Tibial nerve (tissue), 4 donors: ENCODE data around the gene CD300LB. TPM values are rescaled to one million over a fixed set of nuclear protein-coding genes. Genes with fewer than 3 reads are reported as not detected.
"Not testable (repeated sequence)": the region's sequence is repeated elsewhere in the genome, so short reads cannot be mapped to it uniquely, and the experiment has no call there.

Experiments used
- DNase-seq, 2 donors: peaks; one replicate each; pipeline ENCODE4 v3.0.0-alpha.2; 2019; ENCODE audit warnings: low spot score in 2 of 2
- H3K27ac ChIP-seq, 4 donors: fragments of 200-600 bp; sonication (generic) in 3 of 4; one replicate each; pipeline ENCODE4 v1.5.1; 2017 to 2019; ENCODE audit warnings: mild to moderate bottlenecking in 1 of 4
- H3K27me3 ChIP-seq, 2 donors: fragments of 200-600 bp; sonication (generic) in 1 of 2; one replicate each; pipeline versions ENCODE4 v1.5.1 to v1.6.0; 2017 to 2019
- H3K36me3 ChIP-seq, 3 donors: fragments of 200-600 bp; sonication (generic); one replicate each; pipeline ENCODE4 v1.5.1; 2018 to 2019
- H3K4me1 ChIP-seq, 4 donors: fragments of 200-600 bp; sonication (generic) in 3 of 4; one replicate each; pipeline ENCODE4 v1.5.1; 2017 to 2019
- H3K4me3 ChIP-seq, 4 donors: fragments of 200-600 bp; sonication (generic) in 3 of 4; one replicate each; pipeline ENCODE4 v1.5.1; 2017 to 2019; ENCODE audit warnings: mild to moderate bottlenecking in 1 of 4, moderate library complexity in 1 of 4
- H3K9me3 ChIP-seq, 4 donors: fragments of 200-600 bp; sonication (generic) in 3 of 4; one replicate each; pipeline ENCODE4 v1.5.1; 2017 to 2019
- CTCF ChIP-seq, 5 experiments: fragments of 200-600 bp in 3 of 5; fragments of 450-650 bp in 2 of 5; sonication (generic) in 3 of 5; IDR thresholded peaks; one replicate each; pipeline ENCODE4 v1.5.1; 2016 to 2019; ENCODE audit warnings: antibody characterized with exemption in 5 of 5, mild to moderate bottlenecking in 3 of 5, moderate library complexity in 2 of 5
- EP300 ChIP-seq, 2 donors: sonication (generic); formaldehyde crosslinking; IDR thresholded peaks; one replicate each; pipeline ENCODE4 v1.6.1; 2017; ENCODE audit warnings: antibody characterized with exemption in 2 of 2, mild to moderate bottlenecking in 1 of 2
- POLR2A ChIP-seq, 2 donors: fragments of 450-650 bp; IDR thresholded peaks; one replicate each; pipeline ENCODE4 v1.6.1; 2017; ENCODE audit warnings: antibody characterized with exemption in 2 of 2, mild to moderate bottlenecking in 2 of 2, moderate library complexity in 2 of 2
- WGBS, 2 donors: methylation state at CpG; one replicate each; pipeline ENCODE4 v1.1.5; 2018; 5-methylcytosine and 5-hydroxymethylcytosine counted together
- total RNA-seq, 4 donors: library from RNA; depleted of rRNA; stranded (reverse); fragments of >200 nt; gene quantifications; one replicate each; pipeline ENCODE4 v1.1.0, GENCODE V29; 2016

The CD300LB gene
- total RNA-seq, 4 donors from 2014 or later: 0.21 to 0.44 TPM; not detected in 2

- H3K36me3 ChIP-seq: no peaks in the 10 kb centered on the region
- no peak overlapping the region for H3K27ac ChIP-seq
- TF ChIP-seq POLR2A (IDR thresholded peaks at IDR 0.05) (no peak), CTCF (IDR thresholded peaks at IDR 0.05) (no peak), EP300 (IDR thresholded peaks at IDR 0.05) (no peak)
- DNase-seq: no peak
- no peaks in the 10 kb centered on the region for H3K4me1 ChIP-seq
- no peaks in the 10 kb centered on the region for H3K27me3 ChIP-seq
- H3K9me3 ChIP-seq: no peaks in the 10 kb centered on the region
- H3K4me3 ChIP-seq: no peak overlapping the region
These were observed 23.1 kb downstream of the CD300LB start for GRCh38 chr17:74508156-74508555.

- not testable (repeated sequence) for H3K9me3 ChIP-seq, H3K36me3 ChIP-seq, H3K27ac ChIP-seq, H3K4me3 ChIP-seq, H3K4me1 ChIP-seq, H3K27me3 ChIP-seq
- peak in 1 of 2 donors; percentile 38 for DNase-seq
- 55 to 63% methylated on average over 5 of the region's 5 CpGs for WGBS, 2 donors
These were observed 27.3 kb downstream of the CD300LB start for GRCh38 chr17:74503949-74504348.

- Histone ChIP-seq H3K27me3 (no peaks in the 10 kb centered on the region), H3K4me1 (no peaks in the 10 kb centered on the region), H3K9me3 (no peaks in the 10 kb centered on the region), H3K36me3 (no peaks in the 10 kb centered on the region), H3K4me3 (no peak overlapping the region), H3K27ac (no peak overlapping the region)
- TF ChIP-seq CTCF (IDR thresholded peaks at IDR 0.05) (no peak), POLR2A (IDR thresholded peaks at IDR 0.05) (no peak), EP300 (IDR thresholded peaks at IDR 0.05) (no peak)
- no peak for DNase-seq
- 70 to 79% methylated on average over 6 of the region's 6 CpGs for WGBS, 2 donors
These were observed 28.4 kb downstream of the CD300LB start for GRCh38 chr17:74502861-74503260.

- Histone ChIP-seq H3K4me3 (no peak overlapping the region), H3K4me1 (no peaks in the 10 kb centered on the region), H3K27ac (no peak overlapping the region), H3K27me3 (no peaks in the 10 kb centered on the region), H3K36me3 (no peaks in the 10 kb centered on the region), H3K9me3 (no peaks in the 10 kb centered on the region)
- WGBS, 2 donors: 77 to 80% methylated on average over 3 of the region's 3 CpGs
- DNase-seq: no peak
- TF ChIP-seq CTCF (IDR thresholded peaks at IDR 0.05) (no peak), EP300 (IDR thresholded peaks at IDR 0.05) (no peak), POLR2A (IDR thresholded peaks at IDR 0.05) (no peak)
These were observed 31.3 kb downstream of the CD300LB start for GRCh38 chr17:74499992-74500391.

GRCh38 chr17:74497471-74497870 lies 33.8 kb downstream of the CD300LB start:
- no peaks in the 10 kb centered on the region for H3K36me3 ChIP-seq
- H3K4me1 ChIP-seq: no peaks in the 10 kb centered on the region
- no peak for DNase-seq
- TF ChIP-seq POLR2A (IDR thresholded peaks at IDR 0.05) (no peak), EP300 (IDR thresholded peaks at IDR 0.05) (no peak), CTCF (IDR thresholded peaks at IDR 0.05) (no peak)
- no peak overlapping the region for H3K4me3 ChIP-seq
- H3K27ac ChIP-seq: no peak overlapping the region
- no peaks in the 10 kb centered on the region for H3K27me3 ChIP-seq
- no peaks in the 10 kb centered on the region for H3K9me3 ChIP-seq
- WGBS, 2 donors: 59 to 69% methylated on average over 5 of the region's 5 CpGs

- Histone ChIP-seq H3K4me1 (no peaks in the 10 kb centered on the region), H3K9me3 (no peaks in the 10 kb centered on the region), H3K36me3 (no peaks in the 10 kb centered on the region), H3K4me3 (no peak overlapping the region), H3K27ac (no peak overlapping the region), H3K27me3 (no peaks in the 10 kb centered on the region)
- DNase-seq: peak; percentile 42 to 80
- 36 to 37% methylated on average over 11 of the region's 11 CpGs for WGBS, 2 donors
- TF ChIP-seq CTCF (IDR thresholded peaks at IDR 0.05) (peak; percentile 74 to 86 (median 84)), EP300 (IDR thresholded peaks at IDR 0.05) (no peak), POLR2A (IDR thresholded peaks at IDR 0.05) (no peak)
These were observed 37.9 kb downstream of the CD300LB start for GRCh38 chr17:74493331-74493833.
